PC-3 (cell line): Measurements from ENCODE around the gene CS.

Source experiments
- EZH2 ChIP-seq: fragments of 300-600 bp; sonication (generic); IDR thresholded peaks from one replicate; pipeline ENCODE4 v1.6.1; 2017; ENCODE audit warnings: antibody characterized with exemption, mild to moderate bottlenecking, low read length; ENCODE audit not compliant: unreplicated experiment
- EZH2phosphoT487 ChIP-seq: fragments of 300-600 bp; sonication (generic); IDR thresholded peaks from 2 replicates; pipeline ENCODE4 v1.6.1; 2018; ENCODE audit warnings: mild to moderate bottlenecking, antibody characterized with exemption, low read length, borderline replicate concordance
- TF ChIP-seq, protein P1 (sequence below): fragments of 300-600 bp; sonication (generic); conservative IDR thresholded peaks from 2 replicates; pipeline ENCODE4 v1.5.1; 2017; ENCODE audit warnings: antibody characterized with exemption, low read depth, mild to moderate bottlenecking, low read length

DNA sequence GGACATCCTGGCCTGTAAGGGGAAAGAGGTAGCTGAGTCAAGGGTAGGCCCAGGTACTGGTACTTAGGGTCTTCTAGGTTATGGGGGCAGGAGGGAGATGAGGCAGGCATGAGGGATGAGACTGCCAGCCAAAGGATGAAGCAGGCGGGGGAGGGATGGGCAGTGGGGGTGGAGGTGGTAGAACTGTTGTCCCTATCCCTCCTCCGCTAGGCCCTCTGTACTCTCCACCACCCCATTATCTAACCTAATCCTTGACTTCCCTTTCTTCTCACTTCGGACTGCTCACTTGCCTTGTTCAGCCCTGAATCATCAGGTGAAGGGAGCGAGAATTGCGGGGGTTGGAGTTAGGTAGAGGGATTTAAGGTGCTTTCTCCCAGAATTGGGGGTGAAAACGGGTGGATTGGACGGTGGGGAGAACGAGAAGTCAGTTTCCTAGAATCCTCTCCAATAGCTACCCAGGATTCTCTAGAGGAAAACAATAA, 33.1 kb upstream of the CS start:
- no peak for TF ChIP-seq EZH2
- TF ChIP-seq, protein P1, sequence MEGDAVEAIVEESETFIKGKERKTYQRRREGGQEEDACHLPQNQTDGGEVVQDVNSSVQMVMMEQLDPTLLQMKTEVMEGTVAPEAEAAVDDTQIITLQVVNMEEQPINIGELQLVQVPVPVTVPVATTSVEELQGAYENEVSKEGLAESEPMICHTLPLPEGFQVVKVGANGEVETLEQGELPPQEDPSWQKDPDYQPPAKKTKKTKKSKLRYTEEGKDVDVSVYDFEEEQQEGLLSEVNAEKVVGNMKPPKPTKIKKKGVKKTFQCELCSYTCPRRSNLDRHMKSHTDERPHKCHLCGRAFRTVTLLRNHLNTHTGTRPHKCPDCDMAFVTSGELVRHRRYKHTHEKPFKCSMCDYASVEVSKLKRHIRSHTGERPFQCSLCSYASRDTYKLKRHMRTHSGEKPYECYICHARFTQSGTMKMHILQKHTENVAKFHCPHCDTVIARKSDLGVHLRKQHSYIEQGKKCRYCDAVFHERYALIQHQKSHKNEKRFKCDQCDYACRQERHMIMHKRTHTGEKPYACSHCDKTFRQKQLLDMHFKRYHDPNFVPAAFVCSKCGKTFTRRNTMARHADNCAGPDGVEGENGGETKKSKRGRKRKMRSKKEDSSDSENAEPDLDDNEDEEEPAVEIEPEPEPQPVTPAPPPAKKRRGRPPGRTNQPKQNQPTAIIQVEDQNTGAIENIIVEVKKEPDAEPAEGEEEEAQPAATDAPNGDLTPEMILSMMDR = no peak
- no peak for TF ChIP-seq EZH2phosphoT487
